ENCODE measurements around the gene GPANK1.

GPANK1 gene

DNA sequence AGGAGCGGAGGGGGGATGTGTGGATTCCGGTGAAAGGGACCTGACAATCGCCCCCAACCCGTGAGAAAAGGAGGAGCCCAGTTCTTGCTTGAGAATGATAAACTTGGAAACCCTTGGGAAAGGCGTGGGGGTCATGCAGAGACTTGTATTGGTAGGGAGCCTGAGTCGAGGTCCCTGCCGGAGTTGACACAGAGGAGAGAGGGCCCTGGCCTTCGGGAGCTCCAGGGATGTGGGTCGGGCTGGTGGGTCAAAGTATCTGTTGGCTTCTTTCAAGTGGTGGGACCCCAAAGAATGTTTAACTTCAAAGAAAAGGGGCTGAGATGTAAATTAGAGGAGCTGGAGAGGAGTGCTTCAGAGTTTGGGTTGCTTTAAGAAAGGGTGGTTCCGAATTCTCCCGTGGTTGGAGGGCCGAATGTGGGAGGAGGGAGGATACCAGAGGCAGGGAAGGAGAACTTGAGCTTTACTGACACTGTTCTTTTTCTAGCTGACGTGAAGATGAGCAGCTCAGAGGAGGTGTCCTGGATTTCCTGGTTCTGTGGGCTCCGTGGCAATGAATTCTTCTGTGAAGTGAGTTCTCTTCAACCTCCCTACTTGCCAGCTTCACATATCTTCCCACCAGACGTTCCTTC lies 1.7 kb upstream of the GPANK1 start:
- peak in 1 of 42 donors; percentile 15 for DNase-seq

DNA sequence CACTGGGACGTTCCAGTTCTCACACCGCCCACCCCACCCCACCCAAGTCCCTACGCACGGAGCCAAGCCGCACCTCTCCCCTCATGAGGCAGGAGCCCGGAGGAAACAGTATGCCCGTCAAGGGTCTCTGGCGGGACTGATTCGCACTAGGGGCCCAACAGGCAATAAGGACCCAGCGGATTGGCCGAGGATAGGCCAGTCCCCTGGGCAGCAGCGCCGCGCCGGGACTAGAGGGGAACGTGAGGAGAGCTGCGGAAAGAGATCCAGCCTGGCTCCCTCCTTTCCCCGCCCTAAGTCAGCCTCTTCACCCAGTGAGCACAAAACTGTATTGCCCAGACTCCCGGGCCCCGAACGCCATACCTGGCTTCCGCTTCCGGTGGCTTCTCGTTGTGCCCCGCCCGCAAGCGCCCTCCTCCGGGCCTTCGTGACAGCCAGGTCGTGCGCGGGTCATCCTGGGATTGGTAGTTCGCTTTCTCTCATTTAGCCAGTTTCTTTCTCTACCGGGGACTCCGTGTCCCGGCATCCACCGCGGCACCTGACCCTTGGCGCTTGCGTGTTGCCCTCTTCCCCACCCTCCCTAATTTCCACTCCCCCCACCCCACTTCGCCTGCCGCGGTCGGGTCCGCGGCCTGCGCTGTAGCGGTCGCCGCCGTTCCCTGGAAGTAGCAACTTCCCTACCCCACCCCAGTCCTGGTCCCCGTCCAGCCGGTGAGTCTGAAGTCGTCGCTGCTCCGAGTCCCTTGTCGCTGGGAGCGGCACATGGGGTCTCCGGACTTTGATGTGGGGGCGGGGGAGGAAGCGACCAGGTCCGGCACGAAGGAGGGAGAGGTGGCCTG lies 922 bp upstream of the GPANK1 start, which contains the start of gene CSNK2B:
Gene CSNK2B, plus strand, starts transcription at position 580 of the 836 bp plus-strand sequence. CDS start 752 bp downstream, outside the sequence.
- intact Hi-C loops (cut with DNase I) = loop anchor here (1.0 to 5.0 kb wide), 2 partner anchors 13 to 43 kb away; partner anchors contain the start of genes BAG6 and PRRC2A
- peak; percentile 99 to 100 (median 100) for DNase-seq

More for the DNA sequence above, 1.7 kb upstream of the GPANK1 start:
- intact Hi-C loops (cut with DNase I) = loop anchor here (5.0 kb wide), 1 partner anchor 44 kb away; the partner anchor contains the start of gene PRRC2A

DNA sequence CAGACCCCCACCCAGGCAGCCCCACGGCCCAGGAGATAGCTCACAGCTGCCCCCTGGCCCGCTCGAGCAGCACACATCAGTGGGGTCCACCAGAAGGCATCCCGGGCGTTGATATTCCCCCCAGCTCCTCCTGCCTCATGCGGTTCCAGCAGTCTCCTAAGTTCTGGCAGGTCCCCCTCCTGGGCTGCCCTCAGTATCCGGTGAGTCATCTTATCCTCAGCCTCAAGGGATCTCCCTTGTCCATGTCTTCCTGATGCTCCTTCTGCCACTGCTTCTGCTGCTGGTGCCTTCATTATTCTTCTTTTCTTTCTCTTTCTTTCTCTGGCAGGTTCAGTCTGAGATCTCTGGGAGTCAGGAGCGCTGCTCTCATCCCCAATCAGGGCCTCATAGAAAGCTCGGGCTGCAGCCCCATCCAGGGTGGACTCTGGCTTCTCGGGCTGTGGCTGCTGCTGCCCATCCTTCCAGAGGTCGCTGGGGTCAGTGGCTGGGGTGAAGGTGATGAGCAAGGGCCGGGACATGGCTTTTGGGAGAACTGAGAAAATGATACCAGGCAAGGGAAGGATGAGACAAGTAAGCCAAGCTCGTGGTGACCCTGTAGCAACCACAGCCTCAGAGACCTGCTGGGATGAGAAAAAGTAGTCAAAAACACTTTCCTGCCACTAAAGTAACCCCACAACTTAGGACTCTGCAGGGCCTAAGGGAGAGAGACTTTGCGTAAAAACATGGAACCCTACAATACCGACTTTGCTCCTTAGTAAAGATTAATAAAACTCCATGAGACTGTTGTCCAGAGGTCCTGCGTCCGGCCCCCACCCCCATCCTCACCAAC lies 622 bp downstream of the GPANK1 start:
- no peak for DNase-seq
- intact Hi-C loops (cut with DNase I) = no loop called here

DNA sequence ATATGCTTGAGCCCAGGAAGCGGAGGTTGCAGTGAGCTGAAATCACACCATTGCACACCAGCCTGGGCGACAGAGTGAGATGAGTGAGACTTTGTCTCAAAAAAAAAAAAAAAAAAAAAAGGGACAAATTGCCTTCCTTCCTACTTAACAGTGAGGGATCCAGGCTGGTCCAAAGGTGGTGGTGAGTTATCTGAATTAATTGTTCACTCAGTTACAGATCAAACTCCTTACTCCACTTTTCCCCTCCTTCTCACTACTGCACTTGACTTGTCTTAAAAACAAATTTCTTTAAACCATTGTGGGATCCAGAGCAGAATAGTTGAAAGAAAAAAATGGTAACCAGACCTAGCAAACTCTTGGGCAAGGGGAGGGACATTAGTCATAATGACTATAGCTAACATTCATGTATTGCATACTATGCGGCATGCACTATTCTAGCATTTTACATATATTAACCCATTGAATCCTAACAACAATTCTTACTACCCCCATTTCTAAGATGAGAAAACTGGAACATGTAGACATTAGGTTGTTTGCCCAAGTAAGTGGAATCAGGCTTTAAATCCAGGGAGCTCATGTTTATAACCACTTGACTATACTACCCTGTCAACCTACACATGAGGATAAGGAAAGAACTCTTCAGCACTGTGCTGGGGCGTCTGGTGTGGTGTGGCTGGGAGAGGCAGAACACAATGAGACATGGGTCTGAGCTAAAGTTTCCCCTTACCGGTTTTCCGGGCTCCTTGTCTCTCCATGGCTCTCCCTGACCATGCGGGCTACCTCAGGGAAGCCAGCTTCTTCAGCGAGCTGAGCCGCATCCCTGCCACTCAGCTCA lies 1.5 kb downstream of the GPANK1 start:
- DNase-seq = no peak
- intact Hi-C loops (cut with DNase I) = no loop called here

DNA sequence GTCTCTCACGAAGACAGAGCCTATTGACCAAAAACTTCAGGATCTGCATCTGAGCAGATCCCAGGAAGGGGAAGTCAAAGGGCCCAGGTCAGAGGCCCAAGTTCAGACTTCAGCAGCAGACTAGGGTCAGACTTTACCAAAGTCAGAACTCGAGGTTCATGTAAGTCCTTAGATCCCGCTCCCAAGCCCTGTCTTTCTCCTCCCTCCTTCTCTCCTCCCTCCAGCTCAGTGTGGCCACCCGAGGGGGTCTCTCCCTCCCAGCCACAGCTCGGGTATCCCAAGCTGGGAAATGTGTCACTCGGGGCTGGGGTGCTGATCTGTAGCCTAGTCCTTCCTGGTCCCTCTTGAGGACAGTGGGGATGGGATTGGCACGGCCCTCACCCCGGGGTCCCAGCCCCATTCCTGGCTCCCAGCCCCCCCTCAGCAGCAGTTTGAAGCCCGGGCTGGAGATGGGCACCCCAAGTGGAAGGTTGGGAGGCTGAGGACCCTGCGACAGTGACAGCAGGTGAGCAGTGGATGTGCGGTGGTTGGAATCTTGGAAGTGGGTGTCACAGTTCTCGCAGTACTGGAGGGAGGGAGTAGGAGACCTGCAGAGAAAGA lies 2.6 kb downstream of the GPANK1 start:
- no peak for DNase-seq
- intact Hi-C loops (cut with DNase I) = no loop called here

DNA sequence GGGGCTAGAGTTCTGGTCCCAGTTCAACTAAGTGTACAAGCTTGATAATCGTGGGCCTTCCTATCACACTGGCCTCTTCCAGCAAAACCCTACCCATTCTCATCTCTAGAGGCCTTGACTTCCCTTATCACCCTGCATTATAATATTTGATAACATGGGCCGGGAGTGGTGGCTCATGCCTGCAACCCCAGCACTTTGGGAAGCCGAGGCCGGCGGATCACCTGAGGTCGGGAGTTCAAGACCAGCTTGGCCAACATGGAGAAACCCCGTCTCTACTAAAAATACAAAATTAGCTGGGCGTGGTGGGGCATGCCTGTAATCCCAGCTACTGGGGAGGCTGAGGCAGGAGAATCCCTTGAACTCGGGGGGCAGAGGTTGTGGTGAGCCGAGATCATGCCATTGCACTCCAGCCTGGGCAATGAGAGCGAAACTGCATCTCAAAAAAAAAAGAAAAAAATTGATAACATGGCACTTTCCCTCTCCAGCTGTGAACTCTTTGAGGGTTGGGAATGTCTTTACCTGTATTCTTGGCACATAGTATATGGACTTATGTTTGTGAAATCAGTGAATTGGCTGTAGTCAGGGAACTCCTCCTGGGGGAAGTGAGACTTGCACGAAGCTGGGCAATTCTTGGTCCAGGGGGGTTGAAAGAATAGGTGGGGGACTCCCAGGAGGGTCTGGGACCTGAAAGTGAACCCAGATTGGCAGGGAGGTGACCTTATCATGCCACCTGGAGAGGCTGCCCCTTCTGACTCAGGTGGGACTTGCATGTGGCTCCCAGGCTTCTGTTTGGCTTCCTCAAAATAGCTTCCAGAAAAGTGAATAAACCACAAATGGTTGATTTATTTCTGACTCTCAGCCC lies 3.3 kb downstream of the GPANK1 start:
- intact Hi-C loops (cut with DNase I) = no loop called here
- DNase-seq = no peak

DNA sequence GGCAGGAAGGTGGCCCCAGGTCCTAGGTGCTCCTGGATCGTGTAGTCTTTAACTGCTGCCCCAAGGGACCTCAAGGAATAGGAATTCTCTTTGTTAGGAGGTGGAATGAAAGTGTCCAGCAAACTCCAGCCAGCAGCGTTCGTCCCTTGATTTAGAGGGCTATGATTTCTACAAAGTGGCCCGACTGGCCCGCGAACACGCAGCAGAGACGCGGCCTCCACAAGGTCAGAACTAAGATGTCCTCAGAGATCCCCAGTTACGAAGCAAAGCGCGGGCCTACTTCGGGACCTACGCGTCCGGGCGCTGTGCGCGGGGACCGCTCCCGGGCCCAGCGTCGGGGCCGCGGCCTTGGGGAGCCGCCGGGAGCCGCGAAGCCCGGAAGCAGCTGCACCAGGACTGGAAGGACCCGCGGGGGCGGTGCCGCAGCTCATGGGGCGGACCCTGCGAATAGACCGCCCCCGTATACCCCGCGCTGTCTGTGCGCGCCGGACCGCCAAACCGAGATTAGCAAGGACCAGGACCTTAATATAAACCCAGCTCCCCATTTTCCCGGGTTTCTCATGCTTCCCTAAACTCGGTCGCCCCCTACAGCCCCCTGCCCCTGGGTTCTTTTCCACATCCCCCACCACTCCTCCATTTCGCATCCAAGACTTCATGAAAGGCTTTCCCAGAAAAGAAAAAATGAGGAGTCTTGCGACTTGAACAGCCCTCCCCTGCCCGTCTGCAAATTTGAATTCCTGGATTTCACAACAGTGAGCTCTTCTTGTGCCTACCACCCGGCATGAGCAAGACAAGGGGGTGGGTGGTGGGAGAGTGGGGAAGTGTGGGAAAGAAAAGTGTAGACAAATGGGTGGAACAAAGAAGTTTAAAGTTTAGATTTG lies 4.2 kb downstream of the GPANK1 start, which contains the start of gene C6orf47:
Gene C6orf47, minus strand, starts transcription at position 398 of the 881 bp plus-strand sequence. CDS start 831 bp downstream, outside the sequence.
- intact Hi-C loops (cut with DNase I) = loop anchor here (1.0 kb wide), 1 partner anchor 8 kb away; the partner anchor contains the start of gene BAG6
- peak; percentile 64 to 94 (median 86) for DNase-seq

DNA sequence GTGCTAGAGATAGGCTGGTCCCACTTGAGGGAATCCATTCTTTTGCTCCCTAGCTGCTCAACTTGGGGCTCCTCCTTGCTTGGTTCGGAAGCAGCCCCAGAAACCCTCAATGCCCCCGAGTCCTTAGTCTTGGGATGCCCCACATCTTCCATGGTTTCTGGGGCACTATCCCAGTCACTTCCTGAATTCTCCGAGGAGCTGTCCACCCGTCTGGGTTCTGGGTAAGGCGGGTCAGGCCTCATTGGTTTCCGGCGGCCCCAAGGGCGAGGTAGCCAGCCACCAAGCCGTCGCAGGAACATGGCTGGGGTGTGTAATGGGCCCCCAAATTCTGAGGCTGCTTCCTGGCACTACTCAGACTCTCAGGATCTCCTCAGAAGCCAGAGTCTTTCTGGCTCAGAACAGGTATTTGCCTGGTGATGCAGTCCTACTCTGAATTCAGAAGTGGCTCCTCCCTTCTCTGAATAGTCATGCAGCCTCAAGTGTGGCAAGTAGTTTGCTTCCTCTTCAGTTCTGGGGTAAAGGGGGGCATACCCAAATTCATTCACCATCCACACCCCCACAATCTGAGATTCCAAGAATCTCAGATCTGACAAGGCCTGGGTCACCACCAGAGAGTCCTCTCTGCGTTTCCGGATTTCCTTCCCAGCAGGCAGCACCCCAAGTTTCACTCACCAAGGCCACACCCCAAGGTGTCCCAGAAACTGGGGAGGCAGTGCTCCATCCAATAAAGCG lies 5.0 kb downstream of the GPANK1 start:
- intact Hi-C loops (cut with DNase I) = loop anchor here (1.0 kb wide), 1 partner anchor 8 kb away; the partner anchor contains the start of gene BAG6
- peak in 5 of 42 donors; percentile 12 to 50 (median 17) for DNase-seq

DNA sequence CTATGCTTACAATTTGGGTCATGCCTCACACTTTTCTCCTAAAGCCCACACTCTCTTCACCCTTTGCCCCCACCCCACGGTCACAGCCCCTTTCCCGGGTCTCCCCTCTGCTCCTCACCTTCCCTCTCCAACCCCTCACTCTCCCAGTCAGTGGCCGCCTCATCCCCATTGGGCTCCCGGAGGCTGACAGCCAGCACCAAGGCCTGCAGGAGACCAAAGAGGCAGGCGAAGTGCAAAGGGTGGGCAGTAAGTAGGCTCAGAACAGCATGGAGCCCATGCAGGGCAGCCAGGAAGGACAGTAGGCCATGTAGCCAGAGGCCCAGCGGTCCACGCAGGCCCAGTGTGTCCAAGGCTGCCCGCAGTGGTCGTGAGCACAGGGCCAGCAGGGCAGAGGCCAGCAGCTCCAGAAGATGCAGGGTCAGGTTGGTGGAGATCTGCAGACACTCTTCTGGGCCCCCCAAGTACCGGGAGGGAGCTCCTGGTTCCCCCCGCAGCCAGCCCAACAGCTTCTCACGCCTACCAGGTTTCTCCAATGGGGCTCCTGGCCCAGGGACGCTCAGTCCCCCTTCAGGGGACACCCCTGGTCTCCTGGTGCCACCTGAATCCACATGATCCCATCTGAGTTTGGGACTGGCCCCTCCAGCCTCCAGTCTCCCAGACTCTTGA lies 5.7 kb downstream of the GPANK1 start:
- intact Hi-C loops (cut with DNase I) = no loop called here
- no peak for DNase-seq

DNA sequence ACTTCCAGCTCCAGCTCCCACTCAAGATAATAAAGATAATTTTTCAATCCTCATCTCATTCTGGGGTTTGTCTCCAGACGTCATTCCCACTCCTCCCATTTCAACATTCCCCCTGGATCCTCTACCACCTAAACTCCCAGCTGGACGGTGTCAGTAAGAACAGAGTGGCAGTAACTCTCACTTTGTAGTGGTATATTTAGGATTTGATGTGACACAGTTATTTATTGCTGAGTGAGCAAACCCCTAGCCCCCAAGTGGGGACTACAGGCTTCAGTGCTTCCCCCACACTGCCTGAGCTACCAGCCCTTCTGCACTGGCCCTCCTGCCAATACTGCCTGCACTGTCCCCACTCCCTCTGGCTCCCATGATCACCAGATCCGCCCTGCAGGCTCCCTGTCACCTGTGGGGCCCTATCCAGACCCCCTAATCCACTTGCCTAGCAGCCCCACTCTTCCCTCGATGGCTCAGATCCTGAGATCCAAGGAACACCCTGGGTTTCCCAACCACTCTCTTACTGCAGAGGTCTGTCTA lies 6.6 kb downstream of the GPANK1 start:
- no peak for DNase-seq
- intact Hi-C loops (cut with DNase I) = no loop called here

DNA sequence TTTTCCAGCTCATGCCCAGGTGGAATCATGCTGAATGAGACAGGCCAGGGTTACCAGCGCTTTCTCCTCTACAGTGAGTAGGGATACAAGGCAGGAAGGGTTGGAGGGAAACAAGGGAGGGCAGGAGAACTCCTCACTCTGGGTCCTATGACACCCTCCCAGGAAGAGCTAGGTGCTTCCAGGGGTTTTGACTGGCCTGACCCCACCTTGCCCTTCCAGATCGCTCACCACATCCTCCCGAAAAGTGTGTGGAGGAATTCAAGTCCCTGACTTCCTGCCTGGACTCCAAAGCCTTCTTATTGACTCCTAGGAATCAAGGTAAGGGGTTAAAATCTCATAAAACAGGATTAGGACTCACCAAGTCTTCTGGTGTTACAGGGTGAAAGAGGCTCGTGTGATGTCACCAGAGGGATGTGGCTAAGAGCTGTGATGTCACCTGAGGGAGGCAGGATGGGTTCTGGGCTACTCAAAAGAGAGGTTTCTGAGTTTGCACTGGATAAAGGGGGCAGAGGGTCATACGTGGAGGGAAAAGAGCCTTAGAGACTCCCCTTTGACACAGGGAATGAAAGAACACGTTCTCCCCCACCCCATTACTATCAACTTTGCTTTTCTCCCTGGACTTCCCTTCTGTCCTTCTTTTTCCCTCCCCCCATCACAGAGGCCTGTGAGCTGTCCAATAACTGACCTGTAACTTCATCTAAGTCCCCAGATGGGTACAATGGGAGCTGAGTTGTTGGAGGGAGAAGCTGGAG lies 7.2 kb downstream of the GPANK1 start:
- DNase-seq = no peak
- intact Hi-C loops (cut with DNase I) = no loop called here

DNA sequence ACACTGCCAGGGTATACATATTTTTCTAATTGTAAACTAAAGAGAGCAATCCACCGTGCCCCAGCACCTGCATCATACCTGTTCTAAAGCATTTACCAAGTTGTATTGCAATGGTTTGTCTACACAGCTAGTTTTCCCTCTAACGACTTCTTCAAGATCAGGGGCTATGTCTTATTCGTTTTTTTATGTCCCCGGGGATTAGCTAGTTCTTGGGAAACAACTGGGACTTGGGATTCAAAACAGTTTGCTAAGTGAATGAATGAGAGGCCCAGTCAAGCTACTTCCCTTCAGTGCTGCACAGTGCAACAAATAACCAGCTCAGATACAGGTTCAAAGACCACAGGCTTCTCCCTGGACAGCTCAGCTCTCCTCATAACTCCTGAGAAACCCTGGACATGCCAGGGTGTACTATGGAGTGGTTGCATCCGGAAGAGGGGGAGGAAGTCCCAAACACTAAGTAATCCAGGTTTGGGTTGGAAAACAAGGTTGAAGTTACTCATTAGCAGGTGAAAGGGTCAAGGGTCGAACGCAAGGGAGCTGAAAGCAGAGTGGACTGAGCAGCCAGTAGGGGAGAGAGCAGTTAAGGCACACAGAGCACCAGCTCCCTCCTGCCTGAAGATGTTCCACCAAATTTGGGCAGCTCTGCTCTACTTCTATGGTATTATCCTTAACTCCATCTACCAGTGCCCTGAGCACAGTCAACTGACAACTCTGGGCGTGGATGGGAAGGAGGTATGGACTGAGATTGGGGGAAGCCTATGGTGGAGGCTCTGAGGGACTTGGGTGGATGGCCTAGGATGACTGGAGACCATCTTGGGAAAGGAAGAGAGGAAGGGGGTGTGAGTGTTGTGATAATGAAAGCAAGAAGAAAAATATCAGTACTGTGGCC lies 9.2 kb downstream of the GPANK1 start, which contains the start of gene APOM:
Gene APOM, plus strand, starts transcription at position 546 of the 889 bp plus-strand sequence. Its CDS starts 73 bp downstream, at position 619.
- intact Hi-C loops (cut with DNase I) = no loop called here
- no peak for DNase-seq

Measured in head of caudate nucleus (tissue), 42 donors.